PC-9 (cell line): Measurements from ENCODE around the gene C17orf107.

Experiments used
- CTCF ChIP-seq: fragments of 200-600 bp; sonication (generic); conservative IDR thresholded peaks from 2 replicates; pipeline ENCODE4 v1.6.1; 2017; ENCODE audit warnings: mixed run types, antibody characterized with exemption, mild to moderate bottlenecking, moderate library complexity
- EZH2 ChIP-seq: fragments of 200-600 bp; sonication (generic); IDR thresholded peaks from 2 replicates; pipeline ENCODE4 v1.8.0; 2017; ENCODE audit warnings: antibody characterized with exemption, low read depth

- no peak for TF ChIP-seq CTCF
- TF ChIP-seq EZH2, result no peak
These were observed 5.4 kb upstream of the C17orf107 start for GRCh38 chr17:4893721-4894560.
